Measurements from ENCODE around the gene DAGLB. TPM values are rescaled to one million over a fixed set of nuclear protein-coding genes. Genes with fewer than 3 reads are reported as not detected.

The DAGLB gene, protein sequence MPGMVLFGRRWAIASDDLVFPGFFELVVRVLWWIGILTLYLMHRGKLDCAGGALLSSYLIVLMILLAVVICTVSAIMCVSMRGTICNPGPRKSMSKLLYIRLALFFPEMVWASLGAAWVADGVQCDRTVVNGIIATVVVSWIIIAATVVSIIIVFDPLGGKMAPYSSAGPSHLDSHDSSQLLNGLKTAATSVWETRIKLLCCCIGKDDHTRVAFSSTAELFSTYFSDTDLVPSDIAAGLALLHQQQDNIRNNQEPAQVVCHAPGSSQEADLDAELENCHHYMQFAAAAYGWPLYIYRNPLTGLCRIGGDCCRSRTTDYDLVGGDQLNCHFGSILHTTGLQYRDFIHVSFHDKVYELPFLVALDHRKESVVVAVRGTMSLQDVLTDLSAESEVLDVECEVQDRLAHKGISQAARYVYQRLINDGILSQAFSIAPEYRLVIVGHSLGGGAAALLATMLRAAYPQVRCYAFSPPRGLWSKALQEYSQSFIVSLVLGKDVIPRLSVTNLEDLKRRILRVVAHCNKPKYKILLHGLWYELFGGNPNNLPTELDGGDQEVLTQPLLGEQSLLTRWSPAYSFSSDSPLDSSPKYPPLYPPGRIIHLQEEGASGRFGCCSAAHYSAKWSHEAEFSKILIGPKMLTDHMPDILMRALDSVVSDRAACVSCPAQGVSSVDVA
- 32.7 to 38.7 TPM (median 33.6 TPM) in 3 replicates for total RNA-seq (2021)
- Bru-seq, nascent RNA = percentile 70 among the genes with signal in this experiment
- long read RNA-seq, experiment 1, transcript DAGLB-201 (15 exons, 2,897 nt) = major isoform, 69 of 105 reads
- long read RNA-seq, experiment 1, partial matches to known transcripts = 8 of 105 reads
- long read RNA-seq, experiment 1, other reads (novel, unspliced or antisense) = 22 of 105 reads
- long read RNA-seq, experiment 2, transcript DAGLB-201 (15 exons, 2,897 nt) = major isoform, 7 of 28 reads
- long read RNA-seq, experiment 2, partial matches to known transcripts = 8 of 28 reads
- long read RNA-seq, experiment 2, other reads (novel, unspliced or antisense) = 12 of 28 reads
- long read RNA-seq, experiment 3, transcript DAGLB-201 (15 exons, 2,897 nt) = major isoform, 13 of 18 reads
- long read RNA-seq, experiment 3, partial matches to known transcripts = 2 of 18 reads
- long read RNA-seq, experiment 3, other reads (novel, unspliced or antisense) = 3 of 18 reads

DNA sequence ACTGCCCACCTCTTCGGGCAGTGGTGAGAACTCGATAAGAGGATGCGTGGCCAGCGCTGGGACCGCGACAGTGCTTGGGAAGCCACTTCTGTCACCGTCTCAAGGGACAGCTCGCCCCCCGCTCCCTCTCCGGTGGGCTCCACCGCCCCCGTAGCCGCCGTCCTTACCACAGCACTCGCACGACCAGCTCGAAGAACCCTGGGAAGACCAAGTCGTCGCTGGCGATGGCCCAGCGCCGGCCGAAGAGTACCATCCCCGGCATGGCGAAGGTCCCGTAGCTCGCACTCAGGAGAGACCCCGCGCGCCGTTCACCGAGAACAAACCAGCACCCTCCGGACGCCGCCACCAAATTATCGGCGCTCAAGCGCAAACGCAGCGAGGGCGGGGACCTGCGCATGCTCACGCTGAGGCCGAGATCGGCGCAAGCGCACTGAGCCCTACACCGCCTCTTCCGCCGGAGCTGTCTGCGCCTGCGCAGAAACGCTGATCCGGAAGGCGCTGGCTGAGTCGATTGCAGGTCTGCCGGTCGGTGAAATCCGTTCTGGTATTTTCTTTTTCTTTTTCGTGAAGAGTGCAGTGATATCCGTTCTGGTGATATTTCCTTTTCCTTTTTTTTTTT, at the start of gene DAGLB:
Gene DAGLB, minus strand, starts transcription at position 374 of the 619 bp plus-strand sequence. Its CDS starts 112 bp downstream, at position 262.
- H3K9me3 Mint-ChIP-seq = no peaks in the 10 kb centered on the region
- no peaks in the 10 kb centered on the region; the same call in 1 of the 2 replicates for H3K27me3 Mint-ChIP-seq (ENCODE audit: low read depth)
- peak within 1 kb of the TSS; percentile 94 for H3K27ac Mint-ChIP-seq
- peaks cover 6% of the 10 kb centered on the region for H3K4me1 Mint-ChIP-seq
- TF ChIP-seq ZBTB21 (CRISPR knock-in tag; IDR thresholded peaks at IDR 0.05; ENCODE audit: borderline replicate concordance) (0 out of 2 replicates have a peak, but pooled peaks have one; percentile 25), FOXK1 (CRISPR knock-in tag; IDR thresholded peaks at IDR 0.05) (no peak; the same call in 1 of the 2 replicates), ZNF671 (CRISPR knock-in tag; IDR thresholded peaks at IDR 0.05) (no peak), PRDM15 (CRISPR knock-in tag; IDR thresholded peaks at IDR 0.05) (0 out of 2 replicates have a peak, but pooled peaks have one; percentile 17), ARID4B (CRISPR knock-in tag; IDR thresholded peaks at IDR 0.05; ENCODE audit: borderline replicate concordance) (peak; percentile 85; the same call in 1 of the 2 replicates), SP1 (CRISPR knock-in tag; conservative IDR thresholded peaks at IDR 0.05) (peak; percentile 38; the same call in 1 of the 2 replicates), KAT7 (CRISPR knock-in tag; IDR thresholded peaks at IDR 0.05; ENCODE audit: borderline replicate concordance) (peak; percentile 35; the same call in 1 of the 2 replicates), ESRRA (CRISPR knock-in tag; IDR thresholded peaks at IDR 0.05; ENCODE audit: borderline replicate concordance) (peak; percentile 61; the same call in 1 of the 2 replicates), NR3C1 (CRISPR knock-in tag; conservative IDR thresholded peaks at IDR 0.05; ENCODE audit: low read depth) (0 out of 2 replicates have a peak, but pooled peaks have one; percentile 59)
- TF ChIP-seq, protein P1, sequence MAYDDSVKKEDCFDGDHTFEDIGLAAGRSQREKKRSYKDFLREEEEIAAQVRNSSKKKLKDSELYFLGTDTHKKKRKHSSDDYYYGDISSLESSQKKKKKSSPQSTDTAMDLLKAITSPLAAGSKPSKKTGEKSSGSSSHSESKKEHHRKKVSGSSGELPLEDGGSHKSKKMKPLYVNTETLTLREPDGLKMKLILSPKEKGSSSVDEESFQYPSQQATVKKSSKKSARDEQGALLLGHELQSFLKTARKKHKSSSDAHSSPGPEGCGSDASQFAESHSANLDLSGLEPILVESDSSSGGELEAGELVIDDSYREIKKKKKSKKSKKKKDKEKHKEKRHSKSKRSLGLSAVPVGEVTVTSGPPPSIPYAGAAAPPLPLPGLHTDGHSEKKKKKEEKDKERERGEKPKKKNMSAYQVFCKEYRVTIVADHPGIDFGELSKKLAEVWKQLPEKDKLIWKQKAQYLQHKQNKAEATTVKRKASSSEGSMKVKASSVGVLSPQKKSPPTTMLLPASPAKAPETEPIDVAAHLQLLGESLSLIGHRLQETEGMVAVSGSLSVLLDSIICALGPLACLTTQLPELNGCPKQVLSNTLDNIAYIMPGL (CRISPR knock-in tag; IDR thresholded peaks at IDR 0.05) = peak; percentile 52; the same call in 1 of the 2 replicates
- TF ChIP-seq, protein P2, sequence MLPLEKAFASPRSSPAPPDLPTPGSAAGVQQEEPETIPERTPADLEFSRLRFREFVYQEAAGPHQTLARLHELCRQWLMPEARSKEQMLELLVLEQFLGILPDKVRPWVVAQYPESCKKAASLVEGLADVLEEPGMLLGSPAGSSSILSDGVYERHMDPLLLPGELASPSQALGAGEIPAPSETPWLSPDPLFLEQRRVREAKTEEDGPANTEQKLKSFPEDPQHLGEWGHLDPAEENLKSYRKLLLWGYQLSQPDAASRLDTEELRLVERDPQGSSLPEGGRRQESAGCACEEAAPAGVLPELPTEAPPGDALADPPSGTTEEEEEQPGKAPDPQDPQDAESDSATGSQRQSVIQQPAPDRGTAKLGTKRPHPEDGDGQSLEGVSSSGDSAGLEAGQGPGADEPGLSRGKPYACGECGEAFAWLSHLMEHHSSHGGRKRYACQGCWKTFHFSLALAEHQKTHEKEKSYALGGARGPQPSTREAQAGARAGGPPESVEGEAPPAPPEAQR (CRISPR knock-in tag; IDR thresholded peaks at IDR 0.05) = no peak
- TF ChIP-seq, protein P3, sequence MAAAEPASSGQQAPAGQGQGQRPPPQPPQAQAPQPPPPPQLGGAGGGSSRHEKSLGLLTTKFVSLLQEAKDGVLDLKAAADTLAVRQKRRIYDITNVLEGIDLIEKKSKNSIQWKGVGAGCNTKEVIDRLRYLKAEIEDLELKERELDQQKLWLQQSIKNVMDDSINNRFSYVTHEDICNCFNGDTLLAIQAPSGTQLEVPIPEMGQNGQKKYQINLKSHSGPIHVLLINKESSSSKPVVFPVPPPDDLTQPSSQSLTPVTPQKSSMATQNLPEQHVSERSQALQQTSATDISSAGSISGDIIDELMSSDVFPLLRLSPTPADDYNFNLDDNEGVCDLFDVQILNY (CRISPR knock-in tag; IDR thresholded peaks at IDR 0.05) = 0 out of 2 replicates have a peak, but pooled peaks have one; percentile 35
- ATAC-seq (peak; percentile 84), DNase-seq (ENCODE audit: low spot score) (peak; percentile 96)
- H3K4me3 Mint-ChIP-seq = peak within 1 kb of the TSS; percentile 97
- ChIA-PET CTCF (interaction anchor here (0.7 to 1.3 kb wide), 5 partner anchors 9 to 288 kb away, joined by 3 to 5 read pairs (median 3); no protein-coding TSS in a partner anchor), POLR2A (interaction anchor here (0.6 to 1.0 kb wide), 6 partner anchors 12 to 901 kb away, joined by 3 to 6 read pairs (median 3); no protein-coding TSS in a partner anchor)
- peaks cover 29% of the 10 kb centered on the region for H3K36me3 Mint-ChIP-seq
